ENCODE measurements around the gene MX1. TPM values are rescaled to one million over a fixed set of nuclear protein-coding genes. Genes with fewer than 3 reads are reported as not detected.
A peak's percentile ranks its signal among the peaks of the same experiment; 100 is the strongest.

The MX1 gene
- total RNA-seq, 2 experiments from 2014 or later: 82.3 to 86.3 TPM

DNA sequence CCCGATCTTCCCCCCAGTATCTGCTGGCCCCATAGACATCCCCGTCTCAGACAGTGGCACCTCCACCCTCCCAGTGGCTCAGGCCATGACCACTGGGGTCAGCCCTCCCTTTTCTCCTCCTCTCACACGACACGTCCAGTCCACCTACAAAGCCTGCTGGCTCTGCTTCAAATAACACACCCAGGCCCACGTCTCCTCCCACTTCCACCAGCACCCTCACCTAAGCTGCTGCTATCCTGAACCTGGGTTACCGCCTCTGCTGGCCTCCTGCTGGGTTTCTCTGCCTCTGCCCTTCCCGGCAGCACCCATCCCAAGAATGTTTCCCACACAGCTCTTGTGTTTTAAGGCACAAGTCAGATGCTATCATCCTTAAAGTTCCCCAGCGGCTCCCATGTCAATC is 38.2 kb upstream of the MX1 start:
- H3K27ac Mint-ChIP-seq: peak overlapping the region; percentile 2
- no peaks in the 10 kb centered on the region for H3K27me3 ChIP-seq (ENCODE audit: control insufficient read depth in 1 of 2, insufficient read depth in 2 of 2, low read length in 2 of 2)
- no peaks in the 10 kb centered on the region for H3K9me3 Mint-ChIP-seq
- DNase-seq (no peak), ATAC-seq (ENCODE audit: poor library complexity) (no peak)
- H3K9me3 ChIP-seq (ENCODE audit: control insufficient read depth in 1 of 2, insufficient read depth in 1 of 2, low read length in 2 of 2): no peaks in the 10 kb centered on the region
- no peak overlapping the region for H3K4me3 ChIP-seq (ENCODE audit: low read length)
- peaks cover 76% of the 10 kb centered on the region for H3K36me3 ChIP-seq (ENCODE audit: insufficient read depth, low read length)
- TF ChIP-seq, protein P1, sequence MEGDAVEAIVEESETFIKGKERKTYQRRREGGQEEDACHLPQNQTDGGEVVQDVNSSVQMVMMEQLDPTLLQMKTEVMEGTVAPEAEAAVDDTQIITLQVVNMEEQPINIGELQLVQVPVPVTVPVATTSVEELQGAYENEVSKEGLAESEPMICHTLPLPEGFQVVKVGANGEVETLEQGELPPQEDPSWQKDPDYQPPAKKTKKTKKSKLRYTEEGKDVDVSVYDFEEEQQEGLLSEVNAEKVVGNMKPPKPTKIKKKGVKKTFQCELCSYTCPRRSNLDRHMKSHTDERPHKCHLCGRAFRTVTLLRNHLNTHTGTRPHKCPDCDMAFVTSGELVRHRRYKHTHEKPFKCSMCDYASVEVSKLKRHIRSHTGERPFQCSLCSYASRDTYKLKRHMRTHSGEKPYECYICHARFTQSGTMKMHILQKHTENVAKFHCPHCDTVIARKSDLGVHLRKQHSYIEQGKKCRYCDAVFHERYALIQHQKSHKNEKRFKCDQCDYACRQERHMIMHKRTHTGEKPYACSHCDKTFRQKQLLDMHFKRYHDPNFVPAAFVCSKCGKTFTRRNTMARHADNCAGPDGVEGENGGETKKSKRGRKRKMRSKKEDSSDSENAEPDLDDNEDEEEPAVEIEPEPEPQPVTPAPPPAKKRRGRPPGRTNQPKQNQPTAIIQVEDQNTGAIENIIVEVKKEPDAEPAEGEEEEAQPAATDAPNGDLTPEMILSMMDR (IDR thresholded peaks at IDR 0.05): no peak
- H3K4me3 Mint-ChIP-seq: no peak overlapping the region
- intact Hi-C loops (cut with DNase I, micrococcal nuclease): no loop called here
- no peak overlapping the region for H3K27ac ChIP-seq (ENCODE audit: low read depth in 1 of 2, low read length in 2 of 2)
- ChIA-PET CTCF (no interaction called here), POLR2A (no interaction called here)
- H3K4me1 ChIP-seq (ENCODE audit: insufficient read depth, low read length): no peaks in the 10 kb centered on the region
- H3K4me1 Mint-ChIP-seq (ENCODE audit: low read depth): peaks cover 4% of the 10 kb centered on the region
- peaks cover 80% of the 10 kb centered on the region for H3K36me3 Mint-ChIP-seq (ENCODE audit: low read depth)
- H3K27me3 Mint-ChIP-seq: no peaks in the 10 kb centered on the region

DNA sequence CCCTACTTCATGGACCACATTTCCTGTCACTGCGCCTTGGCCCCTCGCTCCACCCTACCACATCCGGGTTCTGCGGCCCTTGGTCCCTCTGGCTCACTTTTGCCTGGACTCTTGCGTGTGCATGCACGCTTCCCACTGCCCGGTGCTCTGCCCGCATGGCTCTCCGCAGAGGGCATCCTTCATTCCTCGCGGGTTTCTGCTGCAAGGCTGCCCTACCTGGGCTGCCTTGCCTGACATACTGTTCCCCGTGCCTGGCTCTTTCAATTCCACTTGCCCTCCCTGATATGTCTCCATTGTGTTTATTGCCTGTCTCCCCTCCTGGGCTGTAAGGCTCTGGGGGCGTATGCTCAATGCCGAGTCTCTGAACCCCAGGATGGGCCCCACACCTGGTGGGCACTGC is 37.8 kb upstream of the MX1 start:
- no peak for ATAC-seq (ENCODE audit: poor library complexity)
- H3K27me3 Mint-ChIP-seq: no peaks in the 10 kb centered on the region
- TF ChIP-seq, protein P1 (IDR thresholded peaks at IDR 0.05): no peak
- ChIA-PET POLR2A (no interaction called here), CTCF (no interaction called here)
- no peaks in the 10 kb centered on the region for H3K27me3 ChIP-seq (ENCODE audit: control insufficient read depth in 1 of 2, insufficient read depth in 2 of 2, low read length in 2 of 2)
- H3K27ac Mint-ChIP-seq: no peak overlapping the region
- H3K4me1 Mint-ChIP-seq (ENCODE audit: low read depth): peaks cover 4% of the 10 kb centered on the region
- H3K27ac ChIP-seq (ENCODE audit: low read depth in 1 of 2, low read length in 2 of 2): no peak overlapping the region
- no peak for DNase-seq
- no peak overlapping the region for H3K4me3 ChIP-seq (ENCODE audit: low read length)
- intact Hi-C loops (cut with DNase I, micrococcal nuclease): no loop called here
- H3K36me3 Mint-ChIP-seq (ENCODE audit: low read depth): peaks cover 80% of the 10 kb centered on the region
- peaks cover 74% of the 10 kb centered on the region for H3K36me3 ChIP-seq (ENCODE audit: insufficient read depth, low read length)
- H3K4me1 ChIP-seq (ENCODE audit: insufficient read depth, low read length): no peaks in the 10 kb centered on the region
- no peak overlapping the region for H3K4me3 Mint-ChIP-seq
- H3K9me3 ChIP-seq (ENCODE audit: control insufficient read depth in 1 of 2, insufficient read depth in 1 of 2, low read length in 2 of 2): no peaks in the 10 kb centered on the region
- no peaks in the 10 kb centered on the region for H3K9me3 Mint-ChIP-seq

GRCh38 chr21:41390043-41390639 is 35.9 kb upstream of the MX1 start:
- H3K4me3 ChIP-seq (ENCODE audit: low read length): no peak overlapping the region
- ATAC-seq (ENCODE audit: poor library complexity) (no peak), DNase-seq (no peak)
- TF ChIP-seq, protein P1 (IDR thresholded peaks at IDR 0.05): no peak
- Mint-ChIP-seq H3K4me3 (no peak overlapping the region), H3K27ac (no peak overlapping the region), H3K27me3 (no peaks in the 10 kb centered on the region), H3K4me1 (ENCODE audit: low read depth) (peaks cover 4% of the 10 kb centered on the region), H3K36me3 (ENCODE audit: low read depth) (peaks cover 80% of the 10 kb centered on the region), H3K9me3 (no peaks in the 10 kb centered on the region)
- no peaks in the 10 kb centered on the region for H3K4me1 ChIP-seq (ENCODE audit: insufficient read depth, low read length)
- CTCF ChIA-PET: no interaction called here
- no peaks in the 10 kb centered on the region for H3K27me3 ChIP-seq (ENCODE audit: control insufficient read depth in 1 of 2, insufficient read depth in 2 of 2, low read length in 2 of 2)
- intact Hi-C loops (cut with DNase I, micrococcal nuclease): no loop called here
- POLR2A ChIA-PET: no interaction called here
- H3K36me3 ChIP-seq (ENCODE audit: insufficient read depth, low read length): peaks cover 67% of the 10 kb centered on the region
- H3K27ac ChIP-seq (ENCODE audit: low read depth in 1 of 2, low read length in 2 of 2): no peak overlapping the region
- H3K9me3 ChIP-seq (ENCODE audit: control insufficient read depth in 1 of 2, insufficient read depth in 1 of 2, low read length in 2 of 2): no peaks in the 10 kb centered on the region

All from CD4-positive, alpha-beta T cell (primary cell).